Measurements from ENCODE around the gene JARID2. TPM values are rescaled to one million over a fixed set of nuclear protein-coding genes. Genes with fewer than 3 reads are reported as not detected.

The JARID2 gene
- total RNA-seq, 2 donors from 2014 or later: 9.1 to 10.7 TPM

GRCh38 chr6:15429141-15430110 is 183.6 kb downstream of the JARID2 start:
- Histone ChIP-seq H3K36me3 (no peaks in the 10 kb centered on the region), H3K27ac (no peak overlapping the region), H3K27me3 (no peaks in the 10 kb centered on the region), H3K4me3 (no peak overlapping the region), H3K9me3 (no peaks in the 10 kb centered on the region), H3K9ac (ENCODE audit: low read depth in 2 of 2, low read length in 2 of 2) (no peak overlapping the region), H3K4me1 (no peaks in the 10 kb centered on the region)
- intact Hi-C loops (cut with DNase I): no loop called here
- TF ChIP-seq, protein P1, sequence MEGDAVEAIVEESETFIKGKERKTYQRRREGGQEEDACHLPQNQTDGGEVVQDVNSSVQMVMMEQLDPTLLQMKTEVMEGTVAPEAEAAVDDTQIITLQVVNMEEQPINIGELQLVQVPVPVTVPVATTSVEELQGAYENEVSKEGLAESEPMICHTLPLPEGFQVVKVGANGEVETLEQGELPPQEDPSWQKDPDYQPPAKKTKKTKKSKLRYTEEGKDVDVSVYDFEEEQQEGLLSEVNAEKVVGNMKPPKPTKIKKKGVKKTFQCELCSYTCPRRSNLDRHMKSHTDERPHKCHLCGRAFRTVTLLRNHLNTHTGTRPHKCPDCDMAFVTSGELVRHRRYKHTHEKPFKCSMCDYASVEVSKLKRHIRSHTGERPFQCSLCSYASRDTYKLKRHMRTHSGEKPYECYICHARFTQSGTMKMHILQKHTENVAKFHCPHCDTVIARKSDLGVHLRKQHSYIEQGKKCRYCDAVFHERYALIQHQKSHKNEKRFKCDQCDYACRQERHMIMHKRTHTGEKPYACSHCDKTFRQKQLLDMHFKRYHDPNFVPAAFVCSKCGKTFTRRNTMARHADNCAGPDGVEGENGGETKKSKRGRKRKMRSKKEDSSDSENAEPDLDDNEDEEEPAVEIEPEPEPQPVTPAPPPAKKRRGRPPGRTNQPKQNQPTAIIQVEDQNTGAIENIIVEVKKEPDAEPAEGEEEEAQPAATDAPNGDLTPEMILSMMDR (IDR thresholded peaks at IDR 0.05): no peak
- DNase-seq: no peak

DNA sequence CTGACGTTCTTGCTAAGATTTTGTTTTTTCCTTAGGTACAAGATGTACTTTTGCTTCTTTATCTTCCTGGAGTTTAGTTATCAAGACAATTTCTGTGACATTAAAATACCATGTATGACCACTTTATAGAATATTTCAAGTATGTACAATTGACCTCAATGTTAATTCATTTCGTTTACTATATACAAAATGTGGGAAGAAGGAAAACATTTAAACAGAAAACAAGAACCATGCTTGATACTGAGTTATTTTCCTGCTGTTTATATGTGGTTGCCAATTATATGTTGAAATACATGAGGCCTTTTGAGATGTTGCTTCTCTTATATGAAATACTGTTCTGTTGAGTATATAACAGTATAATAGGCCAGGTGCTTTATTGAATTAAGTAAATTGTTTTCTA is 184.3 kb downstream of the JARID2 start:
- H3K4me3 ChIP-seq: no peak overlapping the region
- DNase-seq: no peak
- no peak overlapping the region for H3K27ac ChIP-seq
- H3K27me3 ChIP-seq: no peaks in the 10 kb centered on the region
- no peaks in the 10 kb centered on the region for H3K36me3 ChIP-seq
- no peak overlapping the region for H3K9ac ChIP-seq (ENCODE audit: low read depth in 2 of 2, low read length in 2 of 2)
- H3K9me3 ChIP-seq: no peaks in the 10 kb centered on the region
- intact Hi-C loops (cut with DNase I): no loop called here
- TF ChIP-seq, protein P1 (IDR thresholded peaks at IDR 0.05): no peak
- no peaks in the 10 kb centered on the region for H3K4me1 ChIP-seq

DNA sequence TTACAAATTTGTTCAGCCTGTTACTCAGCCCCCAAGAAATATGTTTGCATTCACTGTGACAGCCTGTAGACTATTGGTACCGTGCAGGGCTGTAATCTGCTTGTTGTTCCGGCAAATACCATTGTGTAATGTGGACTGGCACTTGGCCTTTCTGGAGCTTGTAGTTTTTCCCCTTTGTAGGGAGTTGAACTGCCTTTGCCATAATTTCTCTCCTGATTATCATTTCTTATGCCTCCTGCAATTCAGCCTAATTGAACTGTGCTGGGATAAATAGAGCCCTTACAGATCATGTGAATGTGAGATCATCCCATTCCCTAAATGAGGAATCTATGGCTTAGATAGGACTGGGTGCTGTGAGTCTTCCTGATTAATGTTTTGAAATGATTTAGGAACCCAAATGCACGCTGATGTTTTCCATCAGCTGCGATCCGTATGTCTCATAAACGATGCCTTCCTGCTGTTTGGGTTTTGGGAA is 185.1 kb downstream of the JARID2 start:
- no peak overlapping the region for H3K9ac ChIP-seq (ENCODE audit: low read depth in 2 of 2, low read length in 2 of 2)
- no peak overlapping the region for H3K27ac ChIP-seq
- H3K4me3 ChIP-seq: no peak overlapping the region
- TF ChIP-seq, protein P1 (IDR thresholded peaks at IDR 0.05): no peak
- H3K36me3 ChIP-seq: no peaks in the 10 kb centered on the region
- H3K27me3 ChIP-seq: no peaks in the 10 kb centered on the region
- DNase-seq: no peak
- no peaks in the 10 kb centered on the region for H3K9me3 ChIP-seq
- intact Hi-C loops (cut with DNase I): no loop called here
- no peaks in the 10 kb centered on the region for H3K4me1 ChIP-seq

- no peak overlapping the region for H3K27ac ChIP-seq
- DNase-seq: no peak
These were observed 186.1 kb downstream of the JARID2 start for GRCh38 chr6:15431762-15432483.

GRCh38 chr6:15433511-15433861 is 187.6 kb downstream of the JARID2 start:
- H3K27ac ChIP-seq: no peak overlapping the region
- no peak overlapping the region for H3K4me3 ChIP-seq
- H3K9me3 ChIP-seq: no peaks in the 10 kb centered on the region
- no peaks in the 10 kb centered on the region for H3K4me1 ChIP-seq
- H3K27me3 ChIP-seq: no peaks in the 10 kb centered on the region
- H3K36me3 ChIP-seq: no peaks in the 10 kb centered on the region
- TF ChIP-seq, protein P1 (IDR thresholded peaks at IDR 0.05): no peak
- H3K9ac ChIP-seq (ENCODE audit: low read depth in 2 of 2, low read length in 2 of 2): no peak overlapping the region
- intact Hi-C loops (cut with DNase I): no loop called here
- DNase-seq: no peak

More at GRCh38 chr6:15431762-15432483, 186.1 kb downstream of the JARID2 start:
- H3K9me3 ChIP-seq: no peaks in the 10 kb centered on the region
- no peaks in the 10 kb centered on the region for H3K36me3 ChIP-seq
- H3K27me3 ChIP-seq: no peaks in the 10 kb centered on the region
- intact Hi-C loops (cut with DNase I): no loop called here
- no peak overlapping the region for H3K9ac ChIP-seq (ENCODE audit: low read depth in 2 of 2, low read length in 2 of 2)
- TF ChIP-seq, protein P1 (IDR thresholded peaks at IDR 0.05): no peak
- no peak overlapping the region for H3K4me3 ChIP-seq
- no peaks in the 10 kb centered on the region for H3K4me1 ChIP-seq

Measured in colonic mucosa (tissue), 4 donors.